ENCODE measurements around the gene CDH23. TPM values are rescaled to one million over a fixed set of nuclear protein-coding genes. Genes with fewer than 3 reads are reported as not detected.
A peak's percentile ranks its signal among the peaks of the same experiment; 100 is the strongest.

The CDH23 gene
- total RNA-seq, 1 donor = 0.36 TPM

DNA sequence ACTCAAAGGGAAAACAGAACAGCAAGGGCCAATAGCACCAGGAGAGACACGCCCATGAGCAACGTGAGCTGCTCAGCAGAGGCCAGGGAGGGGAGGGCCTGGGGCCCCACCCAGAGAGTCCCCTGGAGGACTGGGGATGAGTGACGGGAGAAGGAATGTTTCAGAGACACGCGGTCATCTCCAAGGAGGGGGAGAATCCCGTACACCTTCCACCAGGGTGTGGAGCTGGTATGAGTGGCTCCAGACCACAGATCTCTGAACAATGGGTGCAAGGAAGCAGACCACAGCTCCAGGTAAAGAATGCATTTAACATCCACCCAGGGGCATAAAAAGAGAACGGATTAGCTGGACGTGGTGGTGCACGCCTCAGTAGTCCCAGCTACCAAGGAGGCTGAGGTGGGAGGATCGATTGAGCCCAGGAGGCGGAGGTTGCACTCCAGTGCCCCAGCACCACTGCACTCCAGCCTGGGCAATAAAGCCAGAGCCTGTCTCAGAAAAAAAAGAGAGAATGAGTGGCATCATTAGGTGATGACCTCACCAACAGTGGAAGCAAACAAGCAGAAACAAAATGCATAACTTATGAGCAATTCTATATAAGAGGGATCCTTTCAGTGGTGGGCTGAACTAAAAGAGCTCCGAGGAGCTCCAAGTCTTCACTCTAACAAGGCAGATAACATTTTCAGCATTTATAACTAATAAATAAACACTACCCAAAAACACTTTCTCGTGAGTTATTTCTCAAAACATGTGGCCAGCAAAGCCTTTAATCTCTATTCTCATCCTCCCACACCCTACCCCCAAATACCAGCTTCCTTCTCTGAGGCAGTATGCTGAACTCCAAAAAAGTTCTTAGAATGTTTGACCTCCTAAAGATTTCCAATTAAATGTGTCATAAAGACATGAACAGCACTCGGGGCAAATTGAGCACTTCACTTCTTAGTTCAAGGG lies 441.8 kb downstream of the CDH23 start:
- peaks cover 4% of the 10 kb centered on the region for H3K36me3 ChIP-seq (ENCODE audit: insufficient read depth, low read length)
- no peaks in the 10 kb centered on the region for H3K9me3 ChIP-seq (ENCODE audit: low read depth, low read length)
- H4K20me1 ChIP-seq (ENCODE audit: insufficient read depth, low read length) = peaks cover 80% of the 10 kb centered on the region
- H3K4me3 ChIP-seq (ENCODE audit: insufficient read depth, low read length) = no peak overlapping the region
- DNase-seq (ENCODE audit: insufficient read length, low spot score, missing footprints) = peak; percentile 55
- no peaks in the 10 kb centered on the region for H3K27me3 ChIP-seq (ENCODE audit: insufficient read depth, low read length)
- H3K4me2 ChIP-seq (ENCODE audit: insufficient read depth, low read length) = peak overlapping the region; percentile 47
- no peak overlapping the region for H2AFZ ChIP-seq (ENCODE audit: low read length)
- peaks cover 63% of the 10 kb centered on the region for H3K4me1 ChIP-seq (ENCODE audit: insufficient read depth, low read length)
- H3K27ac ChIP-seq (ENCODE audit: low read depth, low read length) = peak overlapping the region; percentile 81
- no peak for TF ChIP-seq CTCF (IDR thresholded peaks at IDR 0.05; ENCODE audit: extremely low read depth, low read depth, low read length)
- H3K79me2 ChIP-seq (ENCODE audit: insufficient read depth, low read length) = peaks cover 92% of the 10 kb centered on the region

GRCh38 chr10:71840177-71840957 lies 443.6 kb downstream of the CDH23 start:
- Histone ChIP-seq H3K9me3 (ENCODE audit: low read depth, low read length) (no peaks in the 10 kb centered on the region), H2AFZ (ENCODE audit: low read length) (no peak overlapping the region), H3K4me1 (ENCODE audit: insufficient read depth, low read length) (peaks cover 61% of the 10 kb centered on the region), H3K79me2 (ENCODE audit: insufficient read depth, low read length) (peaks cover 94% of the 10 kb centered on the region), H3K4me3 (ENCODE audit: insufficient read depth, low read length) (no peak overlapping the region), H4K20me1 (ENCODE audit: insufficient read depth, low read length) (peaks cover 82% of the 10 kb centered on the region), H3K36me3 (ENCODE audit: insufficient read depth, low read length) (no peaks in the 10 kb centered on the region), H3K4me2 (ENCODE audit: insufficient read depth, low read length) (peak overlapping the region; percentile 35), H3K27me3 (ENCODE audit: insufficient read depth, low read length) (no peaks in the 10 kb centered on the region), H3K27ac (ENCODE audit: low read depth, low read length) (peak overlapping the region; percentile 26)
- peak; percentile 91 for DNase-seq (ENCODE audit: insufficient read length, low spot score, missing footprints)
- TF ChIP-seq CTCF (IDR thresholded peaks at IDR 0.05; ENCODE audit: extremely low read depth, low read depth, low read length) = no peak

- H3K27ac ChIP-seq (ENCODE audit: low read depth, low read length) = no peak overlapping the region
- no peaks in the 10 kb centered on the region for H3K9me3 ChIP-seq (ENCODE audit: low read depth, low read length)
- H3K36me3 ChIP-seq (ENCODE audit: insufficient read depth, low read length) = no peaks in the 10 kb centered on the region
- no peak overlapping the region for H3K4me2 ChIP-seq (ENCODE audit: insufficient read depth, low read length)
- peaks cover 83% of the 10 kb centered on the region for H4K20me1 ChIP-seq (ENCODE audit: insufficient read depth, low read length)
- H3K4me3 ChIP-seq (ENCODE audit: insufficient read depth, low read length) = no peak overlapping the region
- peaks cover 95% of the 10 kb centered on the region for H3K79me2 ChIP-seq (ENCODE audit: insufficient read depth, low read length)
- no peak for TF ChIP-seq CTCF (IDR thresholded peaks at IDR 0.05; ENCODE audit: extremely low read depth, low read depth, low read length)
- H3K27me3 ChIP-seq (ENCODE audit: insufficient read depth, low read length) = no peaks in the 10 kb centered on the region
- no peak for DNase-seq (ENCODE audit: insufficient read length, low spot score, missing footprints)
- no peak overlapping the region for H2AFZ ChIP-seq (ENCODE audit: low read length)
- H3K4me1 ChIP-seq (ENCODE audit: insufficient read depth, low read length) = peaks cover 55% of the 10 kb centered on the region
These were observed 444.2 kb downstream of the CDH23 start for GRCh38 chr10:71840958-71841335.

- peaks cover 41% of the 10 kb centered on the region for H3K4me1 ChIP-seq (ENCODE audit: insufficient read depth, low read length)
- no peak overlapping the region for H3K4me3 ChIP-seq (ENCODE audit: insufficient read depth, low read length)
- H3K36me3 ChIP-seq (ENCODE audit: insufficient read depth, low read length) = no peaks in the 10 kb centered on the region
- no peak for TF ChIP-seq CTCF (IDR thresholded peaks at IDR 0.05; ENCODE audit: extremely low read depth, low read depth, low read length)
- H3K4me2 ChIP-seq (ENCODE audit: insufficient read depth, low read length) = no peak overlapping the region
- no peak for DNase-seq (ENCODE audit: insufficient read length, low spot score, missing footprints)
- no peaks in the 10 kb centered on the region for H3K27me3 ChIP-seq (ENCODE audit: insufficient read depth, low read length)
- no peak overlapping the region for H2AFZ ChIP-seq (ENCODE audit: low read length)
- H3K79me2 ChIP-seq (ENCODE audit: insufficient read depth, low read length) = peaks cover 97% of the 10 kb centered on the region
- no peaks in the 10 kb centered on the region for H3K9me3 ChIP-seq (ENCODE audit: low read depth, low read length)
- peaks cover 85% of the 10 kb centered on the region for H4K20me1 ChIP-seq (ENCODE audit: insufficient read depth, low read length)
- H3K27ac ChIP-seq (ENCODE audit: low read depth, low read length) = no peak overlapping the region
These were observed 445.7 kb downstream of the CDH23 start for GRCh38 chr10:71842422-71842821.
